GM20000 (cell line): ENCODE results near the gene PALM.

ENCODE experiments used
- DNase-seq: peaks from one replicate; pipeline ENCODE4 v3.0.0; 2012; ENCODE audit warnings: low spot score
- CTCF ChIP-seq: IDR thresholded peaks from 2 replicates; pipeline ENCODE4 v1.5.1; 2012; ENCODE audit warnings: mild to moderate bottlenecking, control low read depth; ENCODE audit errors: extremely low read depth, missing control alignments

The PALM gene

GRCh38 chr19:788983-789700 is 80.4 kb downstream of the PALM start:
- TF ChIP-seq CTCF, result no peak
- DNase-seq, result no peak

- no peak for DNase-seq
- TF ChIP-seq CTCF, result no peak
These were observed 80.9 kb downstream of the PALM start for GRCh38 chr19:789701-790060.

GRCh38 chr19:791007-791566 is 82.4 kb downstream of the PALM start:
- no peak for DNase-seq
- TF ChIP-seq CTCF, result no peak

GRCh38 chr19:791567-792305 is 83.0 kb downstream of the PALM start:
- TF ChIP-seq CTCF, result no peak
- no peak for DNase-seq

GRCh38 chr19:792306-792885 is 83.7 kb downstream of the PALM start:
- no peak for DNase-seq

GRCh38 chr19:793806-794205 is 85.1 kb downstream of the PALM start:
- TF ChIP-seq CTCF, result no peak
- no peak for DNase-seq

More at GRCh38 chr19:792306-792885, 83.7 kb downstream of the PALM start:
- TF ChIP-seq CTCF, result no peak
